ENCODE results near the gene TSPAN18. TPM values are rescaled to one million over a fixed set of nuclear protein-coding genes. Genes with fewer than 3 reads are reported as not detected.

TSPAN18 gene
- total and polyA plus RNA-seq, 2 of the 8 experiments (the other 6 are each of a cell fraction or from before 2014, with no cell fraction given): 5.2 to 10.2 TPM

GRCh38 chr11:44835938-44836337, 109.2 kb downstream of the TSPAN18 start (continued):
- no peak for TF ChIP-seq FOSL1 (IDR thresholded peaks at IDR 0.05; ENCODE audit: insufficient read depth, low read depth, low read length)
